Measurements from ENCODE around the gene UTP15.

GRCh38 chr5:73542020-73542419, 23.5 kb upstream of the UTP15 start:
- TF ChIP-seq CTCF (IDR thresholded peaks at IDR 0.05): no peak
- TF ChIP-seq POLR2A (IDR thresholded peaks at IDR 0.05): no peak
- no peak for TF ChIP-seq EP300 (IDR thresholded peaks at IDR 0.05; ENCODE audit: low read depth)
- no peak for TF ChIP-seq POLR2AphosphoS5 (IDR thresholded peaks at IDR 0.05)
